Right lobe of liver (tissue), 6 donors: ENCODE results near the gene SRCIN1. TPM values are rescaled to one million over a fixed set of nuclear protein-coding genes. Genes with fewer than 3 reads are reported as not detected.

ENCODE experiments used
- ATAC-seq, 4 donors: fragments of 200-7000 bp; cut with Tn5 transposase; one replicate each; pipeline ENCODE4 v1.9.1; 2020; ENCODE audit warnings: mild to moderate bottlenecking in 4 of 4, moderate library complexity in 4 of 4
- DNase-seq, 3 donors: peaks; one replicate each; pipeline ENCODE4 v3.0.0-alpha.2; 2020
- H3K27ac ChIP-seq, 3 donors: fragments of 200-600 bp; one replicate each; pipeline ENCODE4 v1.8.0; 2022
- H3K27me3 ChIP-seq, 2 donors: fragments of 200-600 bp; one replicate each; pipeline ENCODE4 v1.8.0; 2022
- H3K36me3 ChIP-seq, 4 donors: fragments of 200-600 bp; sonication (generic) in 1 of 4; one replicate each; pipeline versions ENCODE4 v1.5.1 to v1.8.0; 2017 to 2022; ENCODE audit warnings: control low read depth in 1 of 4
- H3K4me1 ChIP-seq, 4 donors: fragments of 200-600 bp; sonication (generic) in 1 of 4; one replicate each; pipeline versions ENCODE4 v1.5.1 to v1.8.0; 2017 to 2022; ENCODE audit warnings: control low read depth in 1 of 4
- H3K4me3 ChIP-seq, 3 donors: fragments of 200-600 bp; one replicate each; pipeline ENCODE4 v1.8.0; 2022
- H3K9me3 ChIP-seq, 4 donors: fragments of 200-600 bp; sonication (generic) in 1 of 4; one replicate each; pipeline versions ENCODE4 v1.5.1 to v1.8.0; 2017 to 2022; ENCODE audit warnings: control low read depth in 1 of 4
- CTCF ChIP-seq, 4 donors: fragments of 200-600 bp in 3 of 4; fragments of 450-650 bp in 1 of 4; IDR thresholded peaks; one replicate each; pipeline versions ENCODE4 v1.5.1 to v1.8.0; 2016 to 2022; ENCODE audit warnings: antibody characterized with exemption in 4 of 4, mild to moderate bottlenecking in 2 of 4
- POLR2A ChIP-seq: fragments of 450-650 bp; IDR thresholded peaks from one replicate; pipeline ENCODE4 v1.6.1; 2017; ENCODE audit warnings: antibody characterized with exemption, mild to moderate bottlenecking
- WGBS: methylation state at CpG from one replicate; pipeline ENCODE4 v1.1.6; 2018; ENCODE audit warnings: low coverage, low lambda C conversion rate; ENCODE audit not compliant: insufficient coverage; ENCODE audit errors: missing lambda C conversion rate; 5-methylcytosine and 5-hydroxymethylcytosine counted together
- intact Hi-C, 2 donors: fragments of 100-400 bp; cut with DNase I; formaldehyde crosslinking; loops; one replicate each; pipeline versions ENCODE4 v1.11.2 to v1.14.1; 2022
- total RNA-seq, 6 experiments: library from RNA; depleted of rRNA in 2 of 6; stranded (reverse); fragments of >200 nt in 2 of 6; fragmentation: NEBNext Ultra II Directional in 3 of 6; extraction: Animal tissue kit (Norgen Biotek cat#: 25700) in 3 of 6; gene quantifications; one replicate each; pipeline versions ENCODE4 v1.1.0 to v1.2.4, GENCODE V29; 2016 to 2023
- donor health status: DM: no; HTN: yes; CAD: no.
- donor health status: DM: no; HTN: no; CAD: no.
- donor health status: DM: no; HTN: no; CAD: no.
- donor health status: DM: no; HTN: yes; CAD: no.
- donor health status: DM: no; HTN: yes; CAD: no.

SRCIN1 gene
- total RNA-seq, 6 experiments from 2014 or later, result 5.6 to 17.6 (median 11.5) TPM

GRCh38 chr17:38512473-38513058 is 93.2 kb downstream of the SRCIN1 start:
- Histone ChIP-seq H3K36me3 (no peaks in the 10 kb centered on the region), H3K27me3 (no peaks in the 10 kb centered on the region), H3K4me3 (no peak overlapping the region), H3K27ac (no peak overlapping the region), H3K9me3 (no peaks in the 10 kb centered on the region), H3K4me1 (peaks cover 0 to 5% (median 0%) of the 10 kb centered on the region in 4 donors)
- intact Hi-C loops, result no loop called here
- no peak for TF ChIP-seq POLR2A
- WGBS, result 81% methylated on average over 7 of the region's 13 CpGs
- no peak for ATAC-seq
- no peak for DNase-seq

- Histone ChIP-seq H3K4me1 (peaks cover 0 to 5% (median 0%) of the 10 kb centered on the region in 4 donors), H3K27me3 (no peaks in the 10 kb centered on the region), H3K27ac (no peak overlapping the region), H3K4me3 (no peak overlapping the region), H3K36me3 (no peaks in the 10 kb centered on the region), H3K9me3 (no peaks in the 10 kb centered on the region)
- intact Hi-C loops, result no loop called here
- DNase-seq, result no peak
- TF ChIP-seq POLR2A, result no peak
- TF ChIP-seq CTCF (IDR thresholded peaks at IDR 0.05), result no peak
- no peak for ATAC-seq
- WGBS, result 57% methylated on average over 7 of the region's 15 CpGs
Observed at GRCh38 chr17:38511150-38512108, 94.3 kb downstream of the SRCIN1 start.

GRCh38 chr17:38510421-38511149 is 95.2 kb downstream of the SRCIN1 start:
- Histone ChIP-seq H3K4me3 (no peak overlapping the region), H3K36me3 (no peaks in the 10 kb centered on the region), H3K4me1 (peaks cover 0 to 5% (median 0%) of the 10 kb centered on the region in 4 donors), H3K27me3 (no peaks in the 10 kb centered on the region), H3K27ac (no peak overlapping the region), H3K9me3 (no peaks in the 10 kb centered on the region)
- 16% methylated on average over 17 of the region's 86 CpGs for WGBS
- intact Hi-C loops, result no loop called here
- TF ChIP-seq POLR2A, result no peak
- peak in 1 of 4 donors; percentile 30 for TF ChIP-seq CTCF (IDR thresholded peaks at IDR 0.05)
- ATAC-seq (peak; percentile 40 to 60 (median 52)), DNase-seq (no peak)

- H3K36me3 ChIP-seq, result no peaks in the 10 kb centered on the region
- DNase-seq (no peak), ATAC-seq (peak in 2 of 4 donors; percentile 5 to 11)
- TF ChIP-seq POLR2A, result no peak
- no peak for TF ChIP-seq CTCF (IDR thresholded peaks at IDR 0.05)
- no peak overlapping the region for H3K27ac ChIP-seq
- peaks cover 0 to 5% (median 0%) of the 10 kb centered on the region in 4 donors for H3K4me1 ChIP-seq
- no peaks in the 10 kb centered on the region for H3K9me3 ChIP-seq
- no CpG with 5 or more reads among the region's 80 CpGs for WGBS
- intact Hi-C loops, result no loop called here
- no peak overlapping the region for H3K4me3 ChIP-seq
- no peaks in the 10 kb centered on the region for H3K27me3 ChIP-seq
Observed at GRCh38 chr17:38509772-38510420, 95.9 kb downstream of the SRCIN1 start.
